Muscle layer of duodenum (tissue), 2 donors: ENCODE results near the gene ZNF846.
"Not testable (repeated sequence)": the region's sequence is repeated elsewhere in the genome, so short reads cannot be mapped to it uniquely, and the experiment has no call there.

Experiments
- H3K27ac ChIP-seq: one replicate; pipeline ENCODE4 v1.7.0; 2013; ENCODE audit warnings: mild to moderate bottlenecking, low read length
- H3K27me3 ChIP-seq: one replicate; pipeline ENCODE4 v1.7.0; 2013; ENCODE audit warnings: low read depth, mild to moderate bottlenecking, control low read depth, low read length
- H3K36me3 ChIP-seq, 2 donors: one replicate each; pipeline ENCODE4 v1.7.0; 2013; ENCODE audit warnings: low read length in 2 of 2, control low read depth in 1 of 2, mild to moderate bottlenecking in 1 of 2; ENCODE audit not compliant: insufficient read depth in 2 of 2, control insufficient read depth in 1 of 2
- H3K4me1 ChIP-seq, 2 donors: one replicate each; pipeline ENCODE4 v1.7.0; 2013; ENCODE audit warnings: low read length in 2 of 2, mild to moderate bottlenecking in 2 of 2, control low read depth in 1 of 2, moderate library complexity in 1 of 2; ENCODE audit not compliant: insufficient read depth in 2 of 2, control insufficient read depth in 1 of 2
- H3K4me3 ChIP-seq, 2 donors: one replicate each; pipeline ENCODE4 v1.7.0; 2013; ENCODE audit warnings: low read length in 2 of 2, low read depth in 1 of 2, mild to moderate bottlenecking in 1 of 2
- H3K9me3 ChIP-seq, 2 donors: one replicate each; pipeline ENCODE4 v1.7.0; 2013; ENCODE audit warnings: low read length in 2 of 2, control low read depth in 1 of 2, mild to moderate bottlenecking in 1 of 2; ENCODE audit not compliant: control insufficient read depth in 1 of 2
- donor health status: healthy.

ZNF846 gene

DNA sequence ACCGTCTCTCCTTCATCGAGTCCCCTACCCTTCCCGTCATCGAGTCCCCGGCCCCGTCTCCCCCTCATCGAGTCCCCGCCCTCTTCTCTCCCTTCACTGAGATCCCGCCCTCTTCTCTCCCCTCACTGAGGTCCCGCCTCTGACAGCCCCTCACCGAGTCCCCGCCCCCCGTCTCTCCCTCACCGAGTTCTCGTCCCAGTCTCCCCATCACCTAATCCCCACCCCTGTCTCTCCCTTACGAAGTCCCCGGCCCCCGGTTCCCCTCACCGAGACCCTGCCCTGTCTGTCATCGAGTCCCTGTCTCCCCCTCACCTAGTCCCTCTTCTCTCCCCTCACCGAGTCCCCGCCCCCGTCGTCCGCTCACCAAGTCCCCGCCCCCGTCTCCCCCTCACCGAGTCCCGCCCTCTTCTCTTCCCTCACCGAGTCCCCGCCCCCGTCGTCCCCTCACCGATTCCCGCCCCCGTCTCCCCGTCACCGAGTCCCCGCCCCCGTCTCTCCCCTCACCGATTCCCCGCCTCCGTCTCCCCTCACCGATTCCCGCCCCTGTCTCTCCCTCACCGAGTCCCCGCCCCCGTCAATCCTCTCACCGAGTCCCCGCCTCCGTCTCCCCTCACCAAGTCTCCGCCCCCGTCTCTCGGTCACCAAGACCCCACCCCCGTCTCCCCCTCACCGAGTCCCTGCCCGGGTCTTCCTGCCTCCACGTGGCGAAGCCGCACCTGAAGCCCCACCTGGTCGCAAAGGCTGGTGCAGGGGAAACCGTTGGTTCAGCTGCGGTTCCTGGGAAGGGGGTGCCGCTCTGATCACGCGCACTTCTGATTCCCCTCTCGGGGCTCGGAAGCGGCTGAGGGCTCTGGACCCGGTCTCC is 23.9 kb upstream of the ZNF846 start:
- no peaks in the 10 kb centered on the region for H3K36me3 ChIP-seq
- H3K27ac ChIP-seq, result peak overlapping the region; percentile 67
- peaks cover 0 to 3% of the 10 kb centered on the region in 2 donors for H3K4me1 ChIP-seq
- H3K27me3 ChIP-seq, result no peaks in the 10 kb centered on the region
- H3K9me3 ChIP-seq, result no peaks in the 10 kb centered on the region
- peak overlapping the region; percentile 68 to 77 for H3K4me3 ChIP-seq

DNA sequence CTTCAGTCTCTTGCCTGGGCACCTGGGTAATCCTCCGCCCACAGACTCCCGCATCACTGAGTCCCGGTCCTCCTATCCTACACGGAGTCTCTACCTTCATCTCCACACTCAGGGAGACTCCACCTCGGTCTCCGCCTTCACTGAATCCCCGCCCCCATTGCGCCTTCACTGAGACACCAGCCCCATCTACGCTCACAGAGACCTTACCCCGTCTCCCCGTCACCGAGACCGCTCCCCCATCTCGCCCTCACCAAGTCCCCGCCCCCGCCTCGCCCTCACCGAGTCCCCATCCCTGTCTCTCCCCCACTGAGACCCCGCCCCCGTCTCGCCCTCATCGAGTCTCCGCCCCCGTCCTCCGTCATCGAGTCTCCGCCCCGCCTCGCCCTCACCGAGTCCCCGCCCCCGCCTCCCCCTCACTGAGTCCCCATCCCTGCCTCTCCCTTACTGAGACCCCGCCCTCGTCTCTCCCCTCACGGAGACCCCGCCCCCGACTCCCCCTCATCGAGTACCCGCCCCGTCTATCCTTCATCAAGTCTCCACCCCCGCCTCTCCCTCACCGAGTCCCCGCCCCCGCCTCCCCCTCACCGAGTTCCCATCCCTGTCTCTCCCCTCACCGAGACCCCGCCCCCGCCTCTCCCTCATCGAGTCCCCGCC is 23.1 kb upstream of the ZNF846 start:
- peak overlapping the region; percentile 63 for H3K27ac ChIP-seq
- no peaks in the 10 kb centered on the region for H3K27me3 ChIP-seq
- no peaks in the 10 kb centered on the region for H3K9me3 ChIP-seq
- no peaks in the 10 kb centered on the region for H3K36me3 ChIP-seq
- H3K4me3 ChIP-seq, result peak overlapping the region; percentile 56 to 77
- peaks cover 0 to 3% of the 10 kb centered on the region in 2 donors for H3K4me1 ChIP-seq

DNA sequence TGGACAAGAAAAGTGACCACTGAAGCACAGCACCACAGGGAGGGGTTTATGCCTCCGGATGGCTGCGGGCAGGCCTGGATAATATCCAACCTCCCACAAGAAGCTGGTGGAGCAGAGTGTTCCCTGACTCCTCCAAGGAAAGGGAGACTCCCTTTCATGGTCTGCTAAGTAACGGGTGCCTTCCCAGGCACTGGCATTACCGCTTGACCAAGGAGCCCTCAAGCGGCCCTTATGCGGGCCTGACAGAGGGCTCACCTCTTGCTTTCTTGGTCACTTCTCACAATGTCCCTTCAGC is 22.5 kb upstream of the ZNF846 start:
- H3K27me3 ChIP-seq, H3K4me1 ChIP-seq, H3K36me3 ChIP-seq, H3K9me3 ChIP-seq, H3K4me3 ChIP-seq: not testable (repeated sequence)
- H3K27ac ChIP-seq, result peak overlapping the region; percentile 31

DNA sequence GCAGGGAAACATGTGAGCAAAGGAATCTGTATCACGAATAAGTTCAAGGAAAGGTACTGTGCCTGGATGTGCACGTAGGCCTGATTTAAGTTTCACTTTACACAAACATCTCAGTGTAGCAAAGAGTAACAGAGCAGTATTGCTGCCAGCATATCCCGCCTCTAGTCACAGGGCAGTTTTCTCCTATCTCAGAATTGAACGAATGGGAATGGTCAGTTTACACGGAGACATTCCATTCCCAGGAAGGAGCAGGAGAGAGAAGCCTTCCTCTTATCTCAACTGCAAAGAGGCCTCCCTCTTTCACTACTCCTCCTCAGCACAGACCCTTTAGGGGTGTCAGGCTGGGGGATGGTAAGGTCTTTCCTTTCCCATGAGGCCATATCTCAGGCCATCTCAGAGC is 21.0 kb upstream of the ZNF846 start:
- H3K4me1 ChIP-seq, H3K27ac ChIP-seq, H3K36me3 ChIP-seq, H3K4me3 ChIP-seq, H3K27me3 ChIP-seq, H3K9me3 ChIP-seq: not testable (repeated sequence)

DNA sequence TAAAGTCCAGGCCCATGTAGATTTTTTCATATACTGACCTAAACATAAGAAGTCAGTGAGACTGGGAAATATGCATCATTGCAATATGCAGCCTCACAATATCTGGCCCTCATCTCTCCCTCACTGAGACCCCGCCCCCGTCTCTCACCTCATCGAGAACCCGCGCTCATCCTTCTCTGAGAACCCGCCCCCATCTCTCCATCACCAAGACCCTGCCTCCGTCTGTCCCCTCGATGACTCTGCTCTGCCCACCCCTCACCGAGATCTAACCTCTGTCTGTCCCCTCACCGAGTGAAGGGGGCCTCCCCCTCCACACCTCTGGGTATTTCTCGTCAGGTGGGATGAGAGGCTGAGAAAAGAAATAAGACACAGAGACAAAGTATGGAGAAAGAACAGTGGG is 20.5 kb upstream of the ZNF846 start:
- Histone ChIP-seq H3K36me3 (no peaks in the 10 kb centered on the region), H3K4me1 (peaks cover 0 to 3% of the 10 kb centered on the region in 2 donors), H3K27ac (no peak overlapping the region), H3K27me3 (no peaks in the 10 kb centered on the region), H3K9me3 (no peaks in the 10 kb centered on the region), H3K4me3 (no peak overlapping the region)

DNA sequence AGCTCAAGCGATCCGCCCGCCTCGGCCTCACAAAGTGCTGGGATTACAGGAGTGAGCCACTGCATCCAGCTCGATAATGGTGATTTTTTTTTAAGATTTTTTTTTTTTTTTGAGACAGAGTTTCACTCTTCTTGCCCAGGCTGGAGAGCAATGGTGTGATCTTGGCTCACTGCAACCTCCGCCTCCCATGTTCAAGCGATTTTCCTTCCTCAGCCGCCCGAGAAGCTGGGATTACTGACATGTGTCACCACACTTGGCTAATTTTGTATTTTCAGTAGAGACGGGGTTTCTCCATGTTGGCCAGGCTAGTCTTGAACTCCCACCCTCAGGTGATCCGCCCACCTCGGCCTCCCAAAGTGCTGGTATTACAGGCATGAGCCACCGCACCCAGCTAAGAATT is 20.1 kb upstream of the ZNF846 start:
- H3K27ac ChIP-seq, H3K4me1 ChIP-seq, H3K36me3 ChIP-seq, H3K27me3 ChIP-seq, H3K4me3 ChIP-seq, H3K9me3 ChIP-seq: not testable (repeated sequence)

DNA sequence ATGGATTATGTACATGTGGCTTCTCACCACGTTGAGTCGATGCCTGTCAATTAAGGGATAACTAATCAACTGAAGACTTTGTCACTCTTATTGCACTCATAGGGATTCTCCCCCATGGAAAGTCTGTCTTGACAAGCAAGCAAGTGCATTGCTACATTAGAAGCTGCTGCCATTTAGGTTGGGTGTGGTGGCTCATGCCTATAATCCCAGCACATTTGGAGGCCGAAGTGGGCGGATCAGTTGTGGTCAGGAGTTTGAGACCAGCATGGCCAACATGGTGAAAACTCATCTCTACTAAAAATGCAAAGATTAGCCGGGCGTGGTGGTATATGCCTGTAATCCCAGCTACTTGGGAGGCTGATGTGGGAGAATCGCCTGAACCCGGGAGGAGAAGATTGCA is 18.3 kb upstream of the ZNF846 start:
- Histone ChIP-seq H3K36me3 (no peaks in the 10 kb centered on the region), H3K27me3 (no peaks in the 10 kb centered on the region), H3K4me3 (peak overlapping the region in 1 of 2 donors; percentile 11), H3K4me1 (peaks cover 0 to 3% of the 10 kb centered on the region in 2 donors), H3K27ac (no peak overlapping the region), H3K9me3 (no peaks in the 10 kb centered on the region)

DNA sequence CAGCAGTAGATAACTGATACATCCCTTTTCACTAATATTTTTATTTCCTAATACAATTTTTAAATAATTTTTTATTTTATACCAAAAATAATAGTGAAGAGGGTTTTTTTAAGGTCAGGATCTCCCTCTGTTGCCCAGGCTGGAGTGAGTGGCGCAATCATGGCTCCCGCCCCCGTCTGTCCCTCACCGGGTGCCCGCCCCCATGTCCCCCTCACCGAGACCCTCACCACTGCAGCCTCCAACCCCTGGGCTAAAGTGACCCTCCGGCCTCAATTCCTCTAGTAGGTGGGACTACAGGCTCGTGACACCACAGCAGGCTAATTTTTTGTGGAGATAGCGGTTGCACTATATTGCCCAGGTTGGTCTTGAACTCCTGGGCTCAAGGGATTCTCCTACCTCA is 17.8 kb upstream of the ZNF846 start:
- Histone ChIP-seq H3K4me1 (peaks cover 0 to 3% of the 10 kb centered on the region in 2 donors), H3K9me3 (no peaks in the 10 kb centered on the region), H3K27me3 (no peaks in the 10 kb centered on the region), H3K4me3 (peak overlapping the region; percentile 64 to 86), H3K36me3 (no peaks in the 10 kb centered on the region), H3K27ac (peak overlapping the region; percentile 88)

DNA sequence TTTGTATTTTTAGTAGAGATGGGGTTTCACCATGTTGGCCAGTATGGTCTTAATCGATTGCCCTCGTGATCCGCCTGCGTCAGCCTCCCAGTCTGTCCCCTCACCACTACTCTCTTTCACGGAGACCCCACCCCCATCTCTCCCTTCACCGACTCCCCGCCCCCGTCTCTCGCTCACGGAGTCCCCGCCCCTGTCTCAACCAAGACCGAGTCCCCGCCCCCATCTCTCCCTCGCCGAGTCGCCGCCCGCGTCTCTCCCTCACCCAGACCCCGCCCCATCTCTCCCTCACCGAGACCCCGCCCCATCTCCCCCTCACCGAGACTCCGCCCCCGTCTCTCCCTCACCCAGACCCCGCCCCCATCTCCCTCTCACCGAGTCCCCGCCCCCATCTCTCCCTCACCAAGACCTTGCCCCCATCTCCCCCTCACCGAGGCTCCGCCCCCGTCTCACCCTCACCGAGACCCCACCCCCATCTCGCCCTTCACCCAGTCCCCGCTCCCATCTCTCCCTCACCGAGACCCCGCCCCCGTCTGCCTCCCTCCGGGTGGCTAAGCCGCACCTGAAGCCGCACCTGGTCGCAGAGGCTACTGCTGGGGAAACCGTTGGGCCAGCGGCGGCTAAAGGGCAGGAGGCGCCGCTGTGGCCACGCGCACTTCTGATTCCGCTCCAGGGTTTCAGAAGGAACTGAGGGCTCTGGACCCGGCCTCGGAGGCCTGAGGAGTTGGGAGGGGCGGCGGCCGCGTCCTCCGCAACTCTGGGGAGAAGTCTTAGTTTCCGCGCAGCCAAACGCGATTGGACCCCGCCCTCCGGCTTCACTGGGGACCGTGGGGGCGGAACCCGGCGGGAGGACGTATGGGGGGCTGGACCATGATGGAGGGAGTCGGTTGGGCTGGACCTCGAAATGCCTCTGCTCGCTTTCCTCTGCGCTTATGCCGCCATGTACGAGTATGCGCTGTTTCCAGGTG is 17.1 kb upstream of the ZNF846 start:
- Histone ChIP-seq H3K9me3 (no peaks in the 10 kb centered on the region), H3K4me3 (peak overlapping the region; percentile 64 to 86), H3K36me3 (no peaks in the 10 kb centered on the region), H3K27ac (peak overlapping the region; percentile 88), H3K4me1 (no peaks in the 10 kb centered on the region), H3K27me3 (no peaks in the 10 kb centered on the region)

DNA sequence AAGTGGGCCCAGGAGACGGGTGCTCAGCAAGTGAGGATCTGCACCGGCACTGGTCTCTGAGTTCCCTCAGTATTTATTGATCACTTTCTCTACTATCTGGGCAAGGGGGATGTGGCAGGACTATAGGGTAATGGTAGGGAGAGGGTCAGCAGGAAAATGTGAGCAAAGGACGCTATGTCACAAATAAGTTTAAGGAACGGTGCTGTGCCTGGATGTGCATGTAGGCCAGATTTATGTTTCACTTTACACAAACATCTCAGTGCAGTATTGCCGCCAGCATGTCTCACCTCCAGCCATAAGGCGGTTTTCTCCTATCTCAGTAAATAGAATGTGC is 15.6 kb upstream of the ZNF846 start:
- H3K27me3 ChIP-seq, H3K9me3 ChIP-seq, H3K4me1 ChIP-seq, H3K36me3 ChIP-seq, H3K4me3 ChIP-seq, H3K27ac ChIP-seq: not testable (repeated sequence)

DNA sequence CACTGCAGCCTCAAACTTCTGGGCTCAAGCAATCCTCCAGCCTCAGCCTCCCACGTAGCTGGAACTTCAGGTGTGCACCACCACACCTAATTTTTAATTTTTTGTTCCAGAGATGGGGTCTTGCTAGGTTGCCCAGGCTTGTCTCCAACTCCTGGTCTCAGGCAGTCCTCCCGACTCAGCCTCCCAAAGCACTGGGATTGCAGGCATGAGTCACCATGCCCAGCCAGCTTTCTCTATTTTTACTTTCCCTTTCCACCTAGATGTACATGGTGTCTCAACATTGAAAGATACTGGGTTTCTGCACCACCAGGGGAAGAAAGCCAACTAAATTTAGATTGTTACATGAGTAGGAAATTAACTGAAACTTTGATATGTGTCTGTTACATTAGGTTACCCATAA is 13.8 kb upstream of the ZNF846 start:
- H3K36me3 ChIP-seq, result peaks cover 0 to 3% of the 10 kb centered on the region in 2 donors
- no peaks in the 10 kb centered on the region for H3K27me3 ChIP-seq
- no peak overlapping the region for H3K27ac ChIP-seq
- no peak overlapping the region for H3K4me3 ChIP-seq
- no peaks in the 10 kb centered on the region for H3K4me1 ChIP-seq
- H3K9me3 ChIP-seq, result peaks cover 0 to 3% of the 10 kb centered on the region in 2 donors
